Activated T-cell treated with anti-CD3 and anti-CD28 coated beads, Interleukin-2, amount 50 U/mL, for 1 hour (primary cell): ENCODE measurements around the gene FBXO34.

Source experiments
- DNase-seq: peaks from one replicate; pipeline ENCODE4 v3.0.0-alpha.2; 2020

Gene FBXO34, protein sequence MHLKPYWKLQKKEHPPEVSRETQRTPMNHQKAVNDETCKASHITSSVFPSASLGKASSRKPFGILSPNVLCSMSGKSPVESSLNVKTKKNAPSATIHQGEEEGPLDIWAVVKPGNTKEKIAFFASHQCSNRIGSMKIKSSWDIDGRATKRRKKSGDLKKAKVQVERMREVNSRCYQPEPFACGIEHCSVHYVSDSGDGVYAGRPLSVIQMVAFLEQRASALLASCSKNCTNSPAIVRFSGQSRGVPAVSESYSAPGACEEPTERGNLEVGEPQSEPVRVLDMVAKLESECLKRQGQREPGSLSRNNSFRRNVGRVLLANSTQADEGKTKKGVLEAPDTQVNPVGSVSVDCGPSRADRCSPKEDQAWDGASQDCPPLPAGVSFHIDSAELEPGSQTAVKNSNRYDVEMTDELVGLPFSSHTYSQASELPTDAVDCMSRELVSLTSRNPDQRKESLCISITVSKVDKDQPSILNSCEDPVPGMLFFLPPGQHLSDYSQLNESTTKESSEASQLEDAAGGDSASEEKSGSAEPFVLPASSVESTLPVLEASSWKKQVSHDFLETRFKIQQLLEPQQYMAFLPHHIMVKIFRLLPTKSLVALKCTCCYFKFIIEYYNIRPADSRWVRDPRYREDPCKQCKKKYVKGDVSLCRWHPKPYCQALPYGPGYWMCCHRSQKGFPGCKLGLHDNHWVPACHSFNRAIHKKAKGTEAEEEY

DNA sequence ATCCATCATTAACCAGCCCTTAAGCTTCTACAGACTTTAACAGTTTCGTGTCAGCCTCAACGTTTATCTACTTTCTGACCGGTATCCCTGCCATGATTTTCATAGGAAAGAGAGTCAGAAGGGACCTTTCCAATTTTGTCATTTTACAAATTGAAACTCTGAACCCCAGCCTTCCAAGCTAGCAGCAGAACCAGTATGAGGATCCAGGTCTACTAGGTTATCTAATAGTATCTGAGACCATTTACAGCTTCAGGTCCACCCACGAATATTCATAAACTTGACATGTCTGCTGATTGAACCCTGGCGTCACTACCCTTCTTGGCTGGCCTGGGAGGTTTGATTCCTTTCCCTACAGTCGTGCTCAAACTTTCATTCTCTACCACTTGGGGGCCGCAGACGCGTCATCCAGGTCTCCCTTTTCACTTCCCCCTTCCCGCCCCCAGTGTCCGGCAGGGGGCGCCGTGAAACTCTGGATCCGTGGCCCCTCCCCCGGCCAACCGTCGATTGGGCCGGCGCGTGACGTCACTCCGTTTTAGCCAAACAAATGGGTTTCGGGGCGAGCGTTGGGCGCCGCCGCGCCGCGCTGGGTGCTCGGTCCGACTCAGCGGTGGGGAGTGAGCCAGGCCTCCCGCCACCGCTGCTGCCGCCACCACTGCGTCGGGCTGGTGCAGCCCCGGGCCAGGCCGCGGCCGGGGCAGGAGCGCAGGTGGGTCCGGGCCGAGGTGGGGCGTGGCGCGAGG lies at the start of gene FBXO34:
Gene FBXO34 (plus strand): TSS at position 590 of the 740 bp plus-strand sequence. CDS start 78,970 bp downstream, outside the sequence.
- peak; percentile 100 for DNase-seq

DNA sequence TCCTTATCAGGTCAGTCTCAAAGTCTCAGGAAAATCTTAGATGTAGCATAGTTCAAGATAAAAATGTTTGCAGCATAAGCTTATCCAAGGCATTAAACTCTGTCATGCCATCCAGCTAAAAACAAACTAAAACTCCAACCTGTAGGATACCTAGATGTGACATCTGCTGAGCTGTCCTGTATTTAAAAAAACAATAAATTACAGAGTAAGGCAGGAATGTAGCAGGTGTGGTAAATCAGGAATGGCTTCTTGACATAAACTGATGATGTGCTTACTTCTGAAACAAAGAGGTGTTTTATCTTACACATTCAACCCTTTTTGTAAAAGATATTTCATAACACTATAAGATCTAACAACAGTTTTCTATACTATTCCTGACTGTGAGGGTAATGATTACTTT lies 49.3 kb upstream of the FBXO34 start:
- no peak for DNase-seq

DNA sequence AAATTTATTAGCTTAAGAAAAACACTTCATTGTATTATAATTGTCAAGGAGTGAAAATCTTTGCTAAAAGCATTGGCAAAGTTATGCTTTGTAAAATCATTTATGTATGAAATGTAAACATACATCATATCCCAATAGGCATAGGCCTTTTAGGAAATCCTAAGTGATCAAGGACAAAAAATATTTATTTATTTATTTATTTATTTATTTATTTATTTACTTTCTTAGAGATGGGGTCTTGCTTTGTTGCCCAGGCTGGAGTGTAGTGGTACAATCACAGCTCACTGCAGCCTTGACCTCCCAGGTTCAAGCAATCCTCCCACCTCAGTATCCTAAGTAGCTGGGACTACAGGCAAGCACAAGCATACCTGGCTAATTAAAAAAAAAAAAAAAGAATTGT lies 47.9 kb upstream of the FBXO34 start:
- no peak for DNase-seq

GRCh38 chr14:55228261-55228660 lies 43.0 kb upstream of the FBXO34 start:
- DNase-seq, result no peak

DNA sequence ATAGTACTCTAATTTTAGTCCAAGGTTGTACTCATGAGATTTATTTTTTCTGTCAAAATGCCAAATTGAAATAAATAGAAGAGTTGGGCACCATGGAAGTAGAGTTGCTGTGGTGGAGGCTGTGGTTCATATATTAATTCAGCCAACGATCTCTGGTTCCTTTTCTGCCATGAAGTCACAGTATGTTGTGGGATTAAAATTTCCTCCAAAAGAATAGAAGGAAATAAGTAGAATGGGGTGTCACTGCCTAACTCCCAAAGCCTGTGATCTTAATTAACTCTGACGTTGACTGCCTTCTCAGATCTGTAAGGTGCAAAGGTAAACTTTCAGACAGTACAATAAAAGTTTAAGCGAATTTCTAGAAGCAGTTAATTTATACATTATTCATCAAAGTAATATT lies 37.6 kb upstream of the FBXO34 start:
- DNase-seq, result no peak

DNA sequence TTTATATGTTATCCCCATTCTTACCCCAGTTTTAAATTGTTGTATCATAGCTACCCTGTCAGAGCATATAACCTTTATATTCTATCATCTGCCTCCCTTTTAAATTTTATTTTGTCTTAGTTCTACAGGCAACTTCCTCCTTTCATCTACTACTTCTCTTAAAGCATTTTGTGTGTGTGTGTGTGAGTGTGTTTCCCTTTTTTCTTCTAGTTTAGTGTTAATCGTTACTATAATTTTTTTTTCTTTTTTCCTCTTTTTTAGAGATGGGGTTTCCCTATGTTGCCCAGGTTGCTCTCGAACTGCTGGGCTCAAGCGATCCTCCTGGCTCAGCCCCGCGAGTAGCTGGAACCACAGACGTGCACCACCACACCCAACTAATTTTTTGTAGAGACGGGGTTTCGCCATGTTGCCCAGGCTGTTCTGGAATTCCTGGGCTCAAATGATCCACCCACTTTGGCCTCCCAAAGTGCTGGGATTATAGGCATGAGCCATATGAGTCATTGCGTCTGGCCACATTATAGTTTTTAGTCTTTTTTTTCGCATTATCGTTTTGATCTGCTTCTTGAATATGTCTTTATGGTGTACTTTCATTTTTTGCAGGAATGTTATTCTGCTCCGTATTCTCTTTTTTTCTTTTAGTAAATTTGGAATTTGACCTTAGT lies 33.1 kb upstream of the FBXO34 start:
- DNase-seq, result no peak

- DNase-seq, result no peak
Observed at GRCh38 chr14:55239320-55239719, 31.9 kb upstream of the FBXO34 start.

- DNase-seq, result no peak
Observed at GRCh38 chr14:55240526-55241178, 30.6 kb upstream of the FBXO34 start.

- no peak for DNase-seq
Observed at GRCh38 chr14:55241673-55242072, 29.5 kb upstream of the FBXO34 start.

GRCh38 chr14:55243386-55243785 lies 27.8 kb upstream of the FBXO34 start:
- DNase-seq, result no peak

DNA sequence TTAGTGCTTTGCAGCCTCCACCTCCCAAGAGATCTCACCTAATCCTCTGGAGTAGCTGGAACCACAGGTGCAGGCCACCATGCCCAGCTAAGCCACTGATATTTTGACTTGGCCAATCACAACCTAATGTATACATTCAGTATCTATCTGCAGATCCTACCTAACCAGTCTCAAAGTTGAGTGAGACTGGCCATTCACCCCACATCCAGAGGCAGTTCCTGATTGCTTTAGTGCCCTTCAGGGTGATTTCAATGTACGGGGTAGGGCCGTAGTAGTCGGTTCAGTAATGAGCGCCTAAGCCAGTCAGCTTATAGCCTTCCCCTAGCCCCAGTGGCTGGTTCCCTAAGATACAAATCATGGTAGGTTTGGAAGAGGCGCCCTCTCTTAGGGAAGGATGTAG lies 27.4 kb upstream of the FBXO34 start:
- no peak for DNase-seq

GRCh38 chr14:55245657-55246268 lies 25.5 kb upstream of the FBXO34 start:
- DNase-seq, result no peak

GRCh38 chr14:55248411-55248810 lies 22.8 kb upstream of the FBXO34 start:
- no peak for DNase-seq

GRCh38 chr14:55249423-55249822 lies 21.8 kb upstream of the FBXO34 start:
- DNase-seq, result no peak

DNA sequence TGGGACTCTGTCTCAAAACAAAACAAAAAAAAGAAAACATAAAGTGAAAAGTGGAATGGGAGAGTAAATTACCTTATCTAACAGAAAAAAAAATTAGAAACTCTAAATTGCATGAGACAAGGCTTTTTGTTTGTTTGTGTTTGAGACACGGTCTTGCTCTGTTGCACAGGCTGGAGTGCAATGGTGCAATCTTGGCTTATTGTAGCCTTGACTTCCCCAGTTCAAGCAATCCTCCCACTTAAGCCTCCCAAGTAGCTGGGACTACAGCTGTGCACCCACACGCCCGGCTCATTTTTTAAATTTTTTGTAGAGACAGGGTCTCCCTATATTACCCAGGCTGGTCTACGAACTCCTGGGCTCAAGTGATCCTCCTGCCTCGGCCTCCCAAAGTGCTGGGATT lies 17.9 kb upstream of the FBXO34 start:
- DNase-seq, result no peak

GRCh38 chr14:55254581-55254980 lies 16.6 kb upstream of the FBXO34 start:
- no peak for DNase-seq

- no peak for DNase-seq
Observed at GRCh38 chr14:55255979-55256378, 15.2 kb upstream of the FBXO34 start.

- no peak for DNase-seq
Observed at GRCh38 chr14:55256586-55256985, 14.6 kb upstream of the FBXO34 start.

GRCh38 chr14:55265197-55265596 lies 6.0 kb upstream of the FBXO34 start:
- DNase-seq, result no peak

GRCh38 chr14:55267820-55268219 lies 3.4 kb upstream of the FBXO34 start:
- DNase-seq, result no peak

GRCh38 chr14:55271572-55272298 lies 514 bp downstream of the FBXO34 start:
- DNase-seq, result peak; percentile 60
